GM12892 (cell line): ENCODE results near the gene SLC41A3.
"Not testable (repeated sequence)": the region's sequence is repeated elsewhere in the genome, so short reads cannot be mapped to it uniquely, and the experiment has no call there.

Source experiments
- POLR2AphosphoS5 ChIP-seq: IDR thresholded peaks from 2 replicates; pipeline ENCODE4 v1.6.1; 2011; ENCODE audit warnings: low read depth, low read length, control low read depth
- TAF1 ChIP-seq: IDR thresholded peaks from 2 replicates; pipeline ENCODE4 v1.6.1; 2011; ENCODE audit warnings: low read depth, mild to moderate bottlenecking, control low read depth, low read length, borderline replicate concordance

DNA sequence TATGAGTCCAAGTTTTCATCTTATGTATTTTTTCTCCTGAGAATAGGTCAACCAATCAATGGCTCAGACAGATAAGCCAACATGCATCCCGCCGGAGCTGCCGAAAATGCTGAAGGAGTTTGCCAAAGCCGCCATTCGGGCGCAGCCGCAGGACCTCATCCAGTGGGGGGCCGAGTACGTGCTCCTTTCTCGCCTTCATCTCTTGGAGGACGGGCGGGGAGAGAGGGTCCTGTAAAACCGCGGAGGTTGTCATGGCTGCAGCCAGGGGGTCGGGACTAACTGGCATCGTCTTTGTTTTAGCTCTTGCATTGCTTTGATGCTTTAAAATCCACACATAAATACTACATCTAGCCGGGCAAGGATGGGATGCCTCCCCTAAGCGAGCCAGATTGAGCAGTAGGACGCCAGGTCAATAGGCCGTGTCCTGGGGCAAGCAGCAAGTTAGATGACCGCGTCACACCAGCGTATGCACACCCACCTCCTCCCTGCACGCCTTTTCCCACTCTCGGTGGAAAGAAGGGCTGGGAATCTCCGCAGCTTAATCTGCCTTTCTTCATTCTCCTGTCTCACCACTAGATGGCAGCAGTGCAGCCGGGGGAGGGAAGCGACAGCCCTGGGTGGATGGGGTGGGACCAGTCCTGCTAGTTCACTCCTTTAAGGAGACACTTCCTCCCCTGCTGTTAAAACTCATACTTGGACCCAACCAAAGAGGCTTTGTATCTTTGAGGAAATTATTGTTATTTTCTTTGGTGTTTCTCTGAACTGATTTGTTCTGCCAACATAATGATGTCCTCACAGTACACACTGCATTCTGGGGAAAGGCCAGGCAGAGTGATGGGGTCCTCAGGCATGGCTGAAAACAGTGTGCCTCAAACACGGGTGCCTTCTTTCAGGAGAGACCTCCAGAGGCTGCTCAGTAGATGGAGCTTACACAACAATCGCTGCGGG is 111.7 kb downstream of the SLC41A3 start:
- TF ChIP-seq POLR2AphosphoS5, TAF1: not testable (repeated sequence)
